ENCODE results near the gene UGT1A8.

DNA sequence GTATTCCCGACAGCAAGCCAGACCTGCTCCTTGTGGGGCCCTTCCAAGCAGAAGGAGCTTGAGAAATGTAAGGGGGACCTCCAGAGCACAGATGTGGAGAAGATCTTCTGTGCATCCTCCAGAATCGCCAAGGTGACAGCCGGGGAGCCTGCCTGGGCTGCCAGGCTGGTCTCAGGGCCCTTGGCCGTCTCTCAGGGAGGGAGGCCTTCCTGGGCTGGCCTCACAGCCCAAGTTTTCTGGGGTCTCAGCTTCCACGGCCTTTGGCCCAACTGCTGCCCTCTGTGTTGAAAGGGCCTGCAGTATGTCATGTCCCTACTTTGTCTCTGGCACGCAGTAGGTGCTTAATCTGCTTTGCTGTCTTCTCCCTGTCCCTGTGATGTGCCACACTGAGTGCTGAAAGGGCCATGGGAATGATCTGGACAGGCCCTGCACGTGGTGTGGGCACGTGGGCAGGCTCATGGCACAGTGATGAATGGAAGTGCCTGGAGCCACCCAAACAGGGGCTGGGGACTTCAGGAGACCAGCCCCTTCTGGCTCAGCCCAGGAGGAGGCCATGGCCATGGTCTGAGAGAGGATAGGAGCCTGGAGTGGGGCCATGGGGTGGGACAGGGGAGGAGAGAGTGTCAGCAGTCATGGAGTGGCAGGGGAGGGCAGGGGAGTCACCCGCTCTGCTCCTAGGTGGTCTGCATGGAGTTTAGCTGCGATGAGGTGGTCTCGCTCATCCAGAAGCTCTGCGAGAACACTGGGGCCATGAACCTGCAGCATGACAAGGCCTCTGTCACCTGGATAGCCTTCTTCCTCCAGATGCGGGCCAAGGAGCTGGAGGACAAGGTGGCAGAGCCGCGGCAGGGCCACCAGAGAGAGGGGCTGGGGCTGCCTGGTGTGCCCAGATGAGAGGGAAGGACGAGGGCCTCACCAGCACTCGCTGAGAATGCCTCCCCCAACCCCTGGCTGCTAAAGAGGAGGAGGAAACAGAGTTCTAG, 201.5 kb downstream of the UGT1A8 start:
- TF ChIP-seq, protein P1, sequence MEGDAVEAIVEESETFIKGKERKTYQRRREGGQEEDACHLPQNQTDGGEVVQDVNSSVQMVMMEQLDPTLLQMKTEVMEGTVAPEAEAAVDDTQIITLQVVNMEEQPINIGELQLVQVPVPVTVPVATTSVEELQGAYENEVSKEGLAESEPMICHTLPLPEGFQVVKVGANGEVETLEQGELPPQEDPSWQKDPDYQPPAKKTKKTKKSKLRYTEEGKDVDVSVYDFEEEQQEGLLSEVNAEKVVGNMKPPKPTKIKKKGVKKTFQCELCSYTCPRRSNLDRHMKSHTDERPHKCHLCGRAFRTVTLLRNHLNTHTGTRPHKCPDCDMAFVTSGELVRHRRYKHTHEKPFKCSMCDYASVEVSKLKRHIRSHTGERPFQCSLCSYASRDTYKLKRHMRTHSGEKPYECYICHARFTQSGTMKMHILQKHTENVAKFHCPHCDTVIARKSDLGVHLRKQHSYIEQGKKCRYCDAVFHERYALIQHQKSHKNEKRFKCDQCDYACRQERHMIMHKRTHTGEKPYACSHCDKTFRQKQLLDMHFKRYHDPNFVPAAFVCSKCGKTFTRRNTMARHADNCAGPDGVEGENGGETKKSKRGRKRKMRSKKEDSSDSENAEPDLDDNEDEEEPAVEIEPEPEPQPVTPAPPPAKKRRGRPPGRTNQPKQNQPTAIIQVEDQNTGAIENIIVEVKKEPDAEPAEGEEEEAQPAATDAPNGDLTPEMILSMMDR (conservative IDR thresholded peaks at IDR 0.05; ENCODE audit: low read length): no peak
- no peak for TF ChIP-seq EZH2phosphoT487 (IDR thresholded peaks at IDR 0.05; ENCODE audit: borderline replicate concordance)
